Measurements from ENCODE around the gene UVSSA.
A peak's percentile ranks its signal among the peaks of the same experiment; 100 is the strongest.

UVSSA gene

GRCh38 chr4:1346781-1347409, at the start of gene UVSSA:
UVSSA (plus strand) TSS chr4:1347208; CDS start chr4:1348092, 884 bp downstream.
- DNase-seq = peak; percentile 98

- no peak for DNase-seq
Measured at GRCh38 chr4:1297456-1298325, 49.3 kb upstream of the UVSSA start.

GRCh38 chr4:1298461-1298860, 48.5 kb upstream of the UVSSA start:
- no peak for DNase-seq

GRCh38 chr4:1299301-1299860, 47.6 kb upstream of the UVSSA start:
- DNase-seq = no peak

GRCh38 chr4:1300466-1301455, 46.2 kb upstream of the UVSSA start:
- DNase-seq = peak; percentile 26

- no peak for DNase-seq
Measured at GRCh38 chr4:1302159-1302558, 44.8 kb upstream of the UVSSA start.

GRCh38 chr4:1305261-1305711, 41.7 kb upstream of the UVSSA start:
- no peak for DNase-seq

- no peak for DNase-seq
Measured at GRCh38 chr4:1305781-1306455, 41.1 kb upstream of the UVSSA start.

GRCh38 chr4:1307951-1308735, 38.9 kb upstream of the UVSSA start:
- DNase-seq = no peak

GRCh38 chr4:1309261-1310010, 37.6 kb upstream of the UVSSA start:
- DNase-seq = peak; percentile 79

GRCh38 chr4:1310031-1310795, 36.8 kb upstream of the UVSSA start:
- no peak for DNase-seq

GRCh38 chr4:1310796-1311631, 36.0 kb upstream of the UVSSA start:
- no peak for DNase-seq

- no peak for DNase-seq
Measured at GRCh38 chr4:1312821-1313640, 34.0 kb upstream of the UVSSA start.

- no peak for DNase-seq
Measured at GRCh38 chr4:1315306-1315705, 31.7 kb upstream of the UVSSA start.

GRCh38 chr4:1315836-1316536, 31.0 kb upstream of the UVSSA start:
- no peak for DNase-seq

- no peak for DNase-seq
Measured at GRCh38 chr4:1316537-1317168, 30.4 kb upstream of the UVSSA start.

All from HCEC 1CT (cell line).